Measurements from ENCODE around the gene TREM1.
"Not testable (repeated sequence)": the region's sequence is repeated elsewhere in the genome, so short reads cannot be mapped to it uniquely, and the experiment has no call there.

TREM1 gene

DNA sequence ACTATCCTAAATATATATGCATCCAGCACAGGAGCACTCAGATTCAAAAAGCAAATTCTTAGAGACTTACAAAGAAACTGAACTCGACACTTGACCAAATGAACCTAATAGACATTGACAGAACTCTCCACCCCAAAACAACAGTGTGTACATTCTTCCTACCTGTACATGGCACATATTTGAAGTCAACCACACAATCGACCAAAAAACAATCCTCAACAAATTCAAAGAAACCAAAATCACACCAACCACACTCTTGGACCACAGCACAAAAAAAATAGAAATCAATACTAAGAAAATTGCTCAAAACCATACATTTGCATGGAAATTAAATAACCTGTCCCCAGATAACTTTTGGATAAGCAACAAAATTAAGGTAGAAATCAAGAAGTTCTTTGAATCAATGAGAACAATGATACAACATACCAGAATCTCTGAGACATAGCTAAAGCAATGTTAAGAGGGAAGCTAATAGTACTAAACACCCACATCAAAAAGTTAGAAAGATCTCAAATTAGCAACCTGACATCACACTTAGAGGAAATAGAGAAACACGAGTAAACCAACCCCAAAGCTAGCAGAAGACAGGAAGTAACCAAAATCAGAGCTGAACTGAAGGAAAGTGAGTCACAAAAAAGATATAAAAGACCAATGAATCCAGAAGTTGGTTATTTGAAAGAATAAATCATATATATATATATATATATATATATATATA, 12.5 kb upstream of the TREM1 start:
- ATAC-seq: no peak
- TF ChIP-seq ISL1 (CRISPR knock-in tag; IDR thresholded peaks at IDR 0.05): no peak
- TF ChIP-seq GLIS3 (CRISPR knock-in tag; IDR thresholded peaks at IDR 0.05): no peak
- TF ChIP-seq, protein P1, sequence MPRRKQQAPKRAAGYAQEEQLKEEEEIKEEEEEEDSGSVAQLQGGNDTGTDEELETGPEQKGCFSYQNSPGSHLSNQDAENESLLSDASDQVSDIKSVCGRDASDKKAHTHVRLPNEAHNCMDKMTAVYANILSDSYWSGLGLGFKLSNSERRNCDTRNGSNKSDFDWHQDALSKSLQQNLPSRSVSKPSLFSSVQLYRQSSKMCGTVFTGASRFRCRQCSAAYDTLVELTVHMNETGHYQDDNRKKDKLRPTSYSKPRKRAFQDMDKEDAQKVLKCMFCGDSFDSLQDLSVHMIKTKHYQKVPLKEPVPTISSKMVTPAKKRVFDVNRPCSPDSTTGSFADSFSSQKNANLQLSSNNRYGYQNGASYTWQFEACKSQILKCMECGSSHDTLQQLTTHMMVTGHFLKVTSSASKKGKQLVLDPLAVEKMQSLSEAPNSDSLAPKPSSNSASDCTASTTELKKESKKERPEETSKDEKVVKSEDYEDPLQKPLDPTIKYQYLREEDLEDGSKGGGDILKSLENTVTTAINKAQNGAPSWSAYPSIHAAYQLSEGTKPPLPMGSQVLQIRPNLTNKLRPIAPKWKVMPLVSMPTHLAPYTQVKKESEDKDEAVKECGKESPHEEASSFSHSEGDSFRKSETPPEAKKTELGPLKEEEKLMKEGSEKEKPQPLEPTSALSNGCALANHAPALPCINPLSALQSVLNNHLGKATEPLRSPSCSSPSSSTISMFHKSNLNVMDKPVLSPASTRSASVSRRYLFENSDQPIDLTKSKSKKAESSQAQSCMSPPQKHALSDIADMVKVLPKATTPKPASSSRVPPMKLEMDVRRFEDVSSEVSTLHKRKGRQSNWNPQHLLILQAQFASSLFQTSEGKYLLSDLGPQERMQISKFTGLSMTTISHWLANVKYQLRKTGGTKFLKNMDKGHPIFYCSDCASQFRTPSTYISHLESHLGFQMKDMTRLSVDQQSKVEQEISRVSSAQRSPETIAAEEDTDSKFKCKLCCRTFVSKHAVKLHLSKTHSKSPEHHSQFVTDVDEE (CRISPR knock-in tag; IDR thresholded peaks at IDR 0.05): no peak
- TF ChIP-seq, protein P2, sequence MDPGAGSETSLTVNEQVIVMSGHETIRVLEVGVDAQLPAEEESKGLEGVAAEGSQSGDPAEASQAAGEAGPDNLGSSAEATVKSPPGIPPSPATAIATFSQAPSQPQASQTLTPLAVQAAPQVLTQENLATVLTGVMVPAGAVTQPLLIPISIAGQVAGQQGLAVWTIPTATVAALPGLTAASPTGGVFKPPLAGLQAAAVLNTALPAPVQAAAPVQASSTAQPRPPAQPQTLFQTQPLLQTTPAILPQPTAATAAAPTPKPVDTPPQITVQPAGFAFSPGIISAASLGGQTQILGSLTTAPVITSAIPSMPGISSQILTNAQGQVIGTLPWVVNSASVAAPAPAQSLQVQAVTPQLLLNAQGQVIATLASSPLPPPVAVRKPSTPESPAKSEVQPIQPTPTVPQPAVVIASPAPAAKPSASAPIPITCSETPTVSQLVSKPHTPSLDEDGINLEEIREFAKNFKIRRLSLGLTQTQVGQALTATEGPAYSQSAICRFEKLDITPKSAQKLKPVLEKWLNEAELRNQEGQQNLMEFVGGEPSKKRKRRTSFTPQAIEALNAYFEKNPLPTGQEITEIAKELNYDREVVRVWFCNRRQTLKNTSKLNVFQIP (CRISPR knock-in tag; IDR thresholded peaks at IDR 0.05; ENCODE audit: borderline replicate concordance, low read depth): no peak
- TF ChIP-seq ZFP3 (CRISPR knock-in tag; IDR thresholded peaks at IDR 0.05): no peak
- no peak for TF ChIP-seq ZNF8 (CRISPR knock-in tag; IDR thresholded peaks at IDR 0.05)
- no peak for TF ChIP-seq TOX (CRISPR knock-in tag; IDR thresholded peaks at IDR 0.05; ENCODE audit: borderline replicate concordance)
- TF ChIP-seq, protein P3, sequence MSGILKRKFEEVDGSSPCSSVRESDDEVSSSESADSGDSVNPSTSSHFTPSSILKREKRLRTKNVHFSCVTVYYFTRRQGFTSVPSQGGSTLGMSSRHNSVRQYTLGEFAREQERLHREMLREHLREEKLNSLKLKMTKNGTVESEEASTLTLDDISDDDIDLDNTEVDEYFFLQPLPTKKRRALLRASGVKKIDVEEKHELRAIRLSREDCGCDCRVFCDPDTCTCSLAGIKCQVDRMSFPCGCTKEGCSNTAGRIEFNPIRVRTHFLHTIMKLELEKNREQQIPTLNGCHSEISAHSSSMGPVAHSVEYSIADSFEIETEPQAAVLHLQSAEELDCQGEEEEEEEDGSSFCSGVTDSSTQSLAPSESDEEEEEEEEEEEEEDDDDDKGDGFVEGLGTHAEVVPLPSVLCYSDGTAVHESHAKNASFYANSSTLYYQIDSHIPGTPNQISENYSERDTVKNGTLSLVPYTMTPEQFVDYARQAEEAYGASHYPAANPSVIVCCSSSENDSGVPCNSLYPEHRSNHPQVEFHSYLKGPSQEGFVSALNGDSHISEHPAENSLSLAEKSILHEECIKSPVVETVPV (CRISPR knock-in tag; IDR thresholded peaks at IDR 0.05): no peak
- TF ChIP-seq PPARA (CRISPR knock-in tag; IDR thresholded peaks at IDR 0.05; ENCODE audit: borderline replicate concordance): no peak

DNA sequence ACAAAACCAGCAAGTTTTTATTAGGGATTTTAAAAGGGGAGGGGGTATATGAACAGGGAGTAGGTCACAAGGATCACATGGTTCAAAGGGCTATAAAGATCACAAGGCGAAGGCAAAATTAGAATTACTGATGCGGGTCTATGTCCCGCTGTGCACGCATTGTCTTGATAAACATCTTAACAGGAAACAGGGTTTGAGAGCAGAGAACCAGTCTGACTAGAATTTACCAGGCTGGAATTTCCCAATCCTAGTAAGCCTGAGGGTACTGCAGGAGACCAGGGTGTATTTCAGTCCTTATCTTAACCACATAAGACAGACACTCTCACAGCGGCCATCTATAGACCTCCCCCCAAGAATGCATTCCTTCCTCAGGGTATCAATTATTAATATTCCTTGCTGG, 10.8 kb upstream of the TREM1 start:
- not testable (repeated sequence) for ATAC-seq

DNA sequence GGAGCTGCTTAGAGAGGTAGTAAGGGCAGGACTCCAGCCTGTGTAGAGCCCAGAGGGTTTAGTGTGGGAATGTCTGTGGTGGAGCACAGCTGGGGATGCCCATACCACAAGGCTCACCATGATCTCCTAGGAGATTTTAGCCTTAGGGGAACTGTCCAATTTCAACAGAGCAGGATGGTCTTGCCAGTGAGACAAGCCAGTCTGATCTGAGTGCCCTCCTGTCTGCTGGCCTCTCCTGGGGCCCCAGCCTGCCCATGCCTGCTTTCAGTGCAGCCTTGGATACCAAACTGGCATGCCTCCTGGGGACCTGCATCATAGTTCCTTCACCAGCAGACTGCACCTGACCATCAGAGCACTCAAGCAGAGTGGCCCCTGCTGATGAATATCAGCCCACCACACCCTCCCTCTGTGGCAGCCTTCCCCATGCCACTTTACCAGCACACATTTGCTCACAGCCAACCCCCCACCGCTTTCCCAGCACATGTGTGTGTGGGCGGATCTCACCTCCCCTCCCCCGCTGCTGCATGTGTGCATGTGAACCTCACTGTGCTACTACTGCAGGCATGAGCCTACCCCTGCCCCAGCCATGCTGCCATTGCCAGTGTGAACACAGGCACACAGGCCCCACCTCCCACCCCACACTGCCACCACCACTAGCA, 7.9 kb upstream of the TREM1 start:
- ATAC-seq: no peak
- no peak for TF ChIP-seq ISL1 (CRISPR knock-in tag; IDR thresholded peaks at IDR 0.05)
- TF ChIP-seq ZNF565 (CRISPR knock-in tag; conservative IDR thresholded peaks at IDR 0.05; ENCODE audit: low read depth): no peak
- TF ChIP-seq RARB (CRISPR knock-in tag; IDR thresholded peaks at IDR 0.05): no peak
- TF ChIP-seq, protein P3 (CRISPR knock-in tag; IDR thresholded peaks at IDR 0.05): no peak

DNA sequence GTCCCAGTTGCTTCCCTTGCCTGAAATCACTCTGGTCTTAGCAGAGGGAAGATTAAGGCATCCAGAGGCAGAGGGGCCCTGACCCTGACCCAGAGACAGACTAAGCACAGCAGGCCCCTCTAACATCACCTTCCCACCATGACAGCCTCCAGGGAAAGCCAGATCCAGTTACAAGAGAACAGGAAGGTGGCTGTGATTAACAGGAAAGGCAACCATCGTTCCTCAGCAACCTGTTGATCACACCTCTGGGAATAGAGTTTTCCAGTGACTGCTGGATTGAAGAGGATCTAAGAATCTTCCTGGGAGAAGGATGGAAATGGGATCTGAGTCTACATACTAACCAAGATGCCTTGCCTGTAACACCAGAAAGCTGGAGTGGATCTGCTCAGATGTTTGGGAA, 5.2 kb upstream of the TREM1 start:
- no peak for ATAC-seq
- TF ChIP-seq PPARA (CRISPR knock-in tag; IDR thresholded peaks at IDR 0.05; ENCODE audit: borderline replicate concordance) (no peak), CSDC2 (CRISPR knock-in tag; IDR thresholded peaks at IDR 0.05) (no peak), BACH2 (CRISPR knock-in tag; IDR thresholded peaks at IDR 0.05; ENCODE audit: borderline replicate concordance) (no peak), SNAI2 (CRISPR knock-in tag; IDR thresholded peaks at IDR 0.05) (no peak), ZNF70 (CRISPR knock-in tag; IDR thresholded peaks at IDR 0.05) (no peak)

DNA sequence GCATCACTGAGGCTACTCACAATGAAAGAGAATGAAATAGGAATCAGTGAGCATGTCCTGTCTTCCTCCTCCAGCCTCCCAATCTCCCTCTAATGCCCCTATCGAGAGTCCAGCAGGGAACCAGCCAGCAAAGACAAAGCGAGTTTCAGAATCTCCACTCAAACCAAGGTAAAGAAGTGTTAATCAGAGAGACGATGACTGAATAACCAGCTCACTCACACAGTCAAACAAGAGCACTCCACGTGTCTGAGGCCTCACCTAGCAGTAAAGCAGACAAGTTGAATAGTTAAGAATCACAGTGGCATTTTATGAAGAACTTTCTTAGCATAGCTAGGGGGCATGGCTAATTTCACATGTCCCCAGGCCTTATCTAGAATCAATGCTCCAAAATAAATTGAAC, 3.3 kb upstream of the TREM1 start:
- ATAC-seq: no peak
- TF ChIP-seq RARB (CRISPR knock-in tag; IDR thresholded peaks at IDR 0.05): no peak
- no peak for TF ChIP-seq TOX (CRISPR knock-in tag; IDR thresholded peaks at IDR 0.05; ENCODE audit: borderline replicate concordance)
- TF ChIP-seq, protein P4, sequence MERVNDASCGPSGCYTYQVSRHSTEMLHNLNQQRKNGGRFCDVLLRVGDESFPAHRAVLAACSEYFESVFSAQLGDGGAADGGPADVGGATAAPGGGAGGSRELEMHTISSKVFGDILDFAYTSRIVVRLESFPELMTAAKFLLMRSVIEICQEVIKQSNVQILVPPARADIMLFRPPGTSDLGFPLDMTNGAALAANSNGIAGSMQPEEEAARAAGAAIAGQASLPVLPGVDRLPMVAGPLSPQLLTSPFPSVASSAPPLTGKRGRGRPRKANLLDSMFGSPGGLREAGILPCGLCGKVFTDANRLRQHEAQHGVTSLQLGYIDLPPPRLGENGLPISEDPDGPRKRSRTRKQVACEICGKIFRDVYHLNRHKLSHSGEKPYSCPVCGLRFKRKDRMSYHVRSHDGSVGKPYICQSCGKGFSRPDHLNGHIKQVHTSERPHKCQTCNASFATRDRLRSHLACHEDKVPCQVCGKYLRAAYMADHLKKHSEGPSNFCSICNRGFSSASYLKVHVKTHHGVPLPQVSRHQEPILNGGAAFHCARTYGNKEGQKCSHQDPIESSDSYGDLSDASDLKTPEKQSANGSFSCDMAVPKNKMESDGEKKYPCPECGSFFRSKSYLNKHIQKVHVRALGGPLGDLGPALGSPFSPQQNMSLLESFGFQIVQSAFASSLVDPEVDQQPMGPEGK (CRISPR knock-in tag; IDR thresholded peaks at IDR 0.05; ENCODE audit: borderline replicate concordance): no peak
- TF ChIP-seq, protein P2 (CRISPR knock-in tag; IDR thresholded peaks at IDR 0.05; ENCODE audit: borderline replicate concordance, low read depth): no peak
- no peak for TF ChIP-seq ZFP30 (CRISPR knock-in tag; IDR thresholded peaks at IDR 0.05)
- TF ChIP-seq ZNF8 (CRISPR knock-in tag; IDR thresholded peaks at IDR 0.05): no peak
- TF ChIP-seq ZC3H10 (CRISPR knock-in tag; IDR thresholded peaks at IDR 0.05): no peak
- no peak for TF ChIP-seq ZFP3 (CRISPR knock-in tag; IDR thresholded peaks at IDR 0.05)
- TF ChIP-seq BACH2 (CRISPR knock-in tag; IDR thresholded peaks at IDR 0.05; ENCODE audit: borderline replicate concordance): no peak
- TF ChIP-seq CSDC2 (CRISPR knock-in tag; IDR thresholded peaks at IDR 0.05): no peak
- TF ChIP-seq ESRRG (CRISPR knock-in tag; IDR thresholded peaks at IDR 0.05): no peak
- no peak for TF ChIP-seq ISL1 (CRISPR knock-in tag; IDR thresholded peaks at IDR 0.05)
- TF ChIP-seq GLIS3 (CRISPR knock-in tag; IDR thresholded peaks at IDR 0.05): no peak
- TF ChIP-seq ARNTL (CRISPR knock-in tag; IDR thresholded peaks at IDR 0.05; ENCODE audit: borderline replicate concordance, low read depth): no peak
- no peak for TF ChIP-seq ZNF70 (CRISPR knock-in tag; IDR thresholded peaks at IDR 0.05)
- no peak for TF ChIP-seq OSR1 (CRISPR knock-in tag; IDR thresholded peaks at IDR 0.05)
- TF ChIP-seq ZNF565 (CRISPR knock-in tag; conservative IDR thresholded peaks at IDR 0.05; ENCODE audit: low read depth): no peak
